T47D (cell line): ENCODE results near the gene IGF2BP1.
"Not testable (repeated sequence)": the region's sequence is repeated elsewhere in the genome, so short reads cannot be mapped to it uniquely, and the experiment has no call there.

ENCODE experiments used
- DNase-seq, 2 experiments: peaks; one replicate each; pipeline versions ENCODE4 v3.0.0 to v3.0.0-alpha.2; 2011 to 2012; ENCODE audit warnings: low read depth in 1 of 2, low spot score in 1 of 2
- JUND ChIP-seq: IDR thresholded peaks from 2 replicates; pipeline ENCODE4 v1.6.1; 2012; ENCODE audit warnings: low read depth
- in situ Hi-C: cut with HindIII; loops from 2 replicates; pipeline ENCODE4 v1.10.0; 2016; ENCODE audit warnings: low sequenced_read_pairs, low pct_unique_long_range_greater_than_20kb

IGF2BP1 gene

DNA sequence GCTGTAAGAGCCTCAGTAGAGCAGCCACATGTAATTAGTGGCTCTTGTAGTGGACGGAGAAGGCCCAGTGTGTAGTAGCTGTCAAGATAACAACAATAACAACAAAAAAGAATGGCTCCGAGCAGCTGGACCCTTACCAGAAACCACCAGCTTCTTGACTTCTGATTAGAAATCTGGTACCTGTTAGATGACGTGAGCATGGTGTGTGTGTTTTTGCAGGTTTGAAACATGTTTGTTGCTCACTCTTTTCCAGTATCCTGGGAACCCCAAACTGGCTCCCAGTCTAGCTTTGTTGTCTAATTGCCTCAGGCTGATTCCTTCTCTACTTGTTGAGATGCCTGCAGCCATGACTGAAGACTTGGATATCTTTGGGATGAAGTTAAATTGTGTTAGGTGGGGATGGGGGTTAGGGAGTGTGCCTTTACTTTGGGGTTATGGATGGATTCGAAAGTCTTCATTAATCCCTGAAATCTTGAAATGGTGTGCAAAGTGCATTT, 21.0 kb downstream of the IGF2BP1 start:
- no peak for TF ChIP-seq JUND
- in situ Hi-C loops = no loop called here
- DNase-seq = no peak

DNA sequence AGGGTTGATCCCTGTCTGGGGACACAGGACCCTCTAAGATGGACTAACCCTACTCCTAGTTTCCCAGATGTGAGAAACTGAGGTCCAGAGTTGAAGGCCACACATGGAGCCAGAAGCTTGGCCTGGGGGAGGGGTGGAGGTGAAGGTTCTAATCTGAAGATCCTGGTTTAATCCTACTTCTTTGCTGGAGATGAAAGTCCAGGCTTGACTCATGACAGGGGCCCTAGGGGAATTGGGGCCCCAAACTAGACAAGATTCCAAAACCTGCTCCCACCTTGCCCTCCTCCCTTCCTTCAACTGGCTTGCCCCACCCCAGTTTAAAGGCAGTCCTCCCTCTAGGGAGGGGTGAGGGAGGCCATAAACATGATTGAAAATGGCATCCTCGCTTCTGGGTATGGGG, 21.6 kb downstream of the IGF2BP1 start:
- TF ChIP-seq JUND = no peak
- no peak for DNase-seq
- in situ Hi-C loops = no loop called here

DNA sequence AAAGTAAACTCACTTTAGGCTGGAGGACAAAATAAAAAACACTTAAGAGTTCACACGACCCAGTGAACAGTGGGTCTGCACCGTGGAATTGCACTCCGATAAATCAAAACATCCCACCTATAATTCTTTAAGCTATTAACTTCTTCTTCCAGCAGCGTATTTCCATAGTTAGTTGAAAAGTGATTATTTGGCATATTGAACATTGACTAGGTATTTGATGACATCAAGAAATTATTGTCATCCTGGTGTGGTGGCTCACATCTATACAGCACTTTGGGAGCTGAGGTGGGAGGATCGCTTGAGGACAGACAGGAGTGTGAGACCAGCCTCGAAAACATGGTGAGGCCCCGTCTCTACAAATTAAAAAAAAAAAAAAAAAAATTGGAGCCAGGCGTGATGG, 23.4 kb downstream of the IGF2BP1 start:
- no peak for TF ChIP-seq JUND
- in situ Hi-C loops = no loop called here
- no peak for DNase-seq

DNA sequence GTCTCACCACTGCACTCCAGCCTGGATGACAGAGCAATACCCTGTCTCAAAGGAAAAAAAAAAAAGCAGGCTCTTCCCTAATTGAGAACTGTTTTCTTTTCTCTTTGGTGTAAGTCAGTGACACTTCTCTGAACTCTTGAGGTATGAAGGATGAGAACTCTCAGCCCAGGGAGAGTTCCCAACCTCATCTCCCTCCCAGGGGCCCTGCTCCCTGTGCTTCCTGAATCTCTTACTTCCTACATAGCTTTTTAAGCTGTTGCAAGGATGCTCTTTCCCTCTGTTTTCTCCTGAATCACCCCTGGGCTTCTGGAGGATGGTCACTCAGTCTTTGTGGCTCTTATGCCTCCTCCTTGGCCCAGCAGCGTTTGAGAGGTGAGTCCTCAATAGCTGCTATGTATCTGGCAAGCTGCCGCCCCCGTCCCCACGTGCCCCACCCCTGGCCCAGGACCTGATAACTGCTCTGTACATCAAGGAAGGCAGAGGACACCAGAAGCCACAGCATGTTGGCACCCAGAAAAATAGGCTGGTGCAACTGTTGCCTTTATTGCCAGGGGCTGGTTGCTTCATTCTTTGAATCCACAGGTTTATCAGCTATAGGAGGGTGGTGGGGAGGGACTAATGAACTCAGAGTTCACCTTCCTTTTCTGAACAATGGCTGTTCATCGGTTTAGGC, 24.0 kb downstream of the IGF2BP1 start:
- DNase-seq = no peak
- TF ChIP-seq JUND = no peak
- in situ Hi-C loops = no loop called here

DNA sequence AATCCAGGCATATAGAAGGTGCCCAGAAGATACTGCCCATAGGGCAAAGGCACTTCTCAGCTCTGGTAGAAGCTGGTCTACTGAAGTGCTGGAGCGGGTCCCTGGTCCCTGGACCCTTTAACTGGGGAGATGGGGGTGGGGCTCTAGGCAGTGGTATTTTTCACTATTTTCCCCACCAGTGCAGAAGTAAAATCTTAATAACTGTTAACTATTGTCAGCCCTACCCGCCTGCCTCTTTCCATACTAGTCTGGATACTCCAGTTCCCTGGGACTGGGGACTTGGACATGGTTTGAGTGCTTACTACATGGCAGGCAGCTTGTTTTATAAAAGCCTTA, 24.6 kb downstream of the IGF2BP1 start:
- in situ Hi-C loops = no loop called here
- no peak for TF ChIP-seq JUND
- no peak for DNase-seq

DNA sequence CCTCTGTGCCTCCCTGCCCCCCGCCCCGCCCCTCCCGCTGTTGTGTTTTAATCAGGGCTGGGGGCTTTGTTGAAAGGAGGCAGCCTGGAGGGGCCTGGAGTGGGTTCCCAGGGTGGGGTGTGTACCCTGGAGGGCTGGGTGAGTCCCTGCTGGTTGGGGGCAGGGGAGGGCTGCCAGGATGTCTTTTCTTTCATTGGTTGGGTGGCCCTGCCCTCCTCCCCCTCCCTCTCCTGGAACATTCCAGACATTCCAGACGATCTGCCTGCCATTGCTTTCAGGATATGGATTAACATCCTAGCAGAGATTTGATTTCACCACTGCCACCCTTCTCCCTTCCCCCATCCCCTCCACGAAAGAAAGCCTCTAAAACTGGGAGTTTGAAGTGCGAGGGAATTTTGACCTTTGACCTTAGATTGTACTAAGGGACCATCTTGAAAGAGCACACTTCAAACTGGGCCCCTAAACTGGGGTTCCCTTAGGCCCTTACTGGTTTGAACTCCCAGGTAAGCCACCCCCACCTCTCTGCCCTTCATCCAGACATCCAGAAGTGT, 25.3 kb downstream of the IGF2BP1 start:
- in situ Hi-C loops = no loop called here
- peak in 1 of 2 experiments; percentile 73 for DNase-seq
- TF ChIP-seq JUND = no peak

DNA sequence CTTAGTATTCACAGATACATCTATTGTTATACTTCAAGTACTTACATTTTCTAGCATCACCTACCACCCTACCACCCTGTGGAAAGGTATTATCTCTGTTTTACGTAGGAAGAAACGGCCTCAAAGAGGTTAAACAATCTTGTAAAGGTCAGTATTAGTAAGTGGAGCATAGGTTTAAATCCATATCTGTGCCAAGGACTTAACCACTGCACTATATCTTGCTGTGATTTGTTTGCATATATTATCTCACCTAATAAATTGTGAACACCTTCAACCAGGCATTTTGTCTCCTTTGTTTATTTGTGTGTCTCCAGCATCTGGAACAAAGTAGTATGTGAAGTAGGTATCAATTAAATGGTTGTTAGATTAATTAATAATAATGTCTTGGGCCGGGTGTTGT, 27.3 kb downstream of the IGF2BP1 start:
- in situ Hi-C loops = no loop called here
- TF ChIP-seq JUND = no peak
- DNase-seq = no peak

DNA sequence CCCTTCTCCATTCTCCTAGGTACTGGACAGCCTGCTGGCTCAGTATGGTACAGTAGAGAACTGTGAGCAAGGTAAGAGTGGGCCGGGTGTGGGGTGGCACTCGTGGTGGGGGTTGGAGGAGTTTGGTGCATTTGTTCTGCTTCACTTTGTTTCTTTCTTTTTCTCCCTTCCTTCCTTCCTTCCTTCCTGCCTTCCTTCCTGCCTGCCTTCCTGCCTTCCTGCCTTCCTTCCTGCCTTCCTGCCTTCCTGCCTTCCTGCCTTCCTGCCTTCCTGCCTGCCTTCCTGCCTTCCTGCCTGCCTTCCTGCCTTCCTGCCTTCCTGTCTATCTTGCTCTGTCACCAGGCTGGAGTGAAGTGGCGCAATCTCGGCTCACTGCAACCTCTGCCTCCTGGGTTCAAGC, 29.3 kb downstream of the IGF2BP1 start:
- DNase-seq, in situ Hi-C loops: not testable (repeated sequence)

DNA sequence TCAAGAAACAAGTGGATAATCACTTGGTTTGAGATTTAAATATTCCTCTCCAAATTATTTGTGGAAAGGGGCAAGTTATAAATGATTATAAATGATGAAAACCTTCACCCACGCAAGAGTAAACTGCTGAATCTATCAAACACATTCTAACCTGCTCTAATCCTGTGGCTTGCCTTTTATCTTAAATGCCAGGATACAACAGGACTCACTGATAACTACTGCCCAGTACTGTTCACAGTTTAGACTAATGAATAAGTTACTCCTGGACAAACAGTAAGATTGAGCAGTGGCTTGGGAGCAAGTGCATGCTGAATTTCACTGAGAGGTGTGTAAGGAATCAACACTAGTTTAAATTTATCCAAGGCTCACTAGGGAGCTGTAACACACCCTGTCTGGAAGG, 31.1 kb downstream of the IGF2BP1 start:
- TF ChIP-seq JUND = no peak
- in situ Hi-C loops = no loop called here
- DNase-seq = no peak

DNA sequence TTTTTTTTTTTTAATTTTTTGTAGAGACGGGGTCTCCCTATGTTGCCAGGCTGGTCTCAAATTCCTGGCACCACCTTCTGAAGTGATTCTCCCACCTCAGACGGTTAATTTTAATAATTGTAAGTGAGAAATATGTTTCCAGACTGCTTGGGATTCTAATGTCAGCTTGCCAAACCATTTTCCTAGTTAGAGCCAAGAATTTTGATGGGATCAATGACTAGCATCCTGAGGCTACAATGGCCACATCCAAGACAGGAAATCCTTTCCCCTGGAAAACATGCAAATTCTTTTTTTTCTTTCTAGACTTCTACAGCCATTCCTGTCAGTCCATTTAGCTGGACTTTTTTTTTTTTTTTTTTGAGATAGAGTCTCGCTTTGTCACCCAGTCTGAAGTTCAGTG, 32.6 kb downstream of the IGF2BP1 start:
- DNase-seq = no peak
- in situ Hi-C loops = no loop called here
- no peak for TF ChIP-seq JUND

DNA sequence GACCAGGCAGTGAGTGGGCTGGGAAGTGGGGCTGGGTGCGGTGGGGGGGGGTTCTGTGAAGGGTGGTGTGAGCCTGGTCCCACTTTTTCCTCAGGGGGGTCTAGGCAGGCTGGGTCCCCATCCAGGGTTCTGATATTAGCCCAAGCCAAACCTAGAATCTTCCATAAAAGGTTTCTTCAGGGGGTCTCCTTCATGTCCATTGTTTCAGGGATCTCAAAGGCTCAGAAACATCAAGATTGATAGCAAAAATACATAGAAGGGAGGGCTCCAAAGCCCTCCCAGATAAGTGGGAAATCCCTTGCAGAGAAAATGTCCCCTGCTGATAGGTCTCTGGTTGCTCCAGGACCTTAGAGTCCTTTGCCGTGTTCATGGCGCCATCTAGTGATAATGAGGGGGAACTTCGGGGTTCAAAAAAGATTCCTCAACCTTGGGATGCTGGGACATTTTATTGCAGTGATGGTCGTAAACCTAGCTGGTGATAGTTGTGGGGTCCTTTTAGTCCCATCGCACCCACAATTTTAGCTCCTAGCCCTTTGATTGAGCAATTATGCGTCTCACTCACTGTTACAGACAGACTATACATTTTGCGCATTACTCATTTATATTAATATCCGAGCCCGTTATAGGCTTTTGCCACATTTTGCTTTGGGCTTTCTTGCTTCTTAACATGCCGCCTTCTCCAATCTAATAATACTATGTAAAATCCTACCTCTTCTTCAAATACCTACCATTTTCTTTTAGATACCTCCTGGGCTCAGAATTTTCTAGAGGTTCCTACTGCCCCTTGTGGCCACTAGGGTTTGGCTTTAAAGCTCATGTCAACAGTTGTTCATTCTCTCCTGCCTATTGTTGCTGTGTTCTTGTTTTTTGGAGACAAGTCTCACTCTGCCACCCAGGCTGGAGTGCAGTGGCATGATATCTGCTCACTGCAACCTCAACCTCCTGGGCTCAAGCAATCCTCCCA, 35.1 kb downstream of the IGF2BP1 start:
- peak; percentile 85 to 90 for DNase-seq
- in situ Hi-C loops = no loop called here
- TF ChIP-seq JUND = no peak

DNA sequence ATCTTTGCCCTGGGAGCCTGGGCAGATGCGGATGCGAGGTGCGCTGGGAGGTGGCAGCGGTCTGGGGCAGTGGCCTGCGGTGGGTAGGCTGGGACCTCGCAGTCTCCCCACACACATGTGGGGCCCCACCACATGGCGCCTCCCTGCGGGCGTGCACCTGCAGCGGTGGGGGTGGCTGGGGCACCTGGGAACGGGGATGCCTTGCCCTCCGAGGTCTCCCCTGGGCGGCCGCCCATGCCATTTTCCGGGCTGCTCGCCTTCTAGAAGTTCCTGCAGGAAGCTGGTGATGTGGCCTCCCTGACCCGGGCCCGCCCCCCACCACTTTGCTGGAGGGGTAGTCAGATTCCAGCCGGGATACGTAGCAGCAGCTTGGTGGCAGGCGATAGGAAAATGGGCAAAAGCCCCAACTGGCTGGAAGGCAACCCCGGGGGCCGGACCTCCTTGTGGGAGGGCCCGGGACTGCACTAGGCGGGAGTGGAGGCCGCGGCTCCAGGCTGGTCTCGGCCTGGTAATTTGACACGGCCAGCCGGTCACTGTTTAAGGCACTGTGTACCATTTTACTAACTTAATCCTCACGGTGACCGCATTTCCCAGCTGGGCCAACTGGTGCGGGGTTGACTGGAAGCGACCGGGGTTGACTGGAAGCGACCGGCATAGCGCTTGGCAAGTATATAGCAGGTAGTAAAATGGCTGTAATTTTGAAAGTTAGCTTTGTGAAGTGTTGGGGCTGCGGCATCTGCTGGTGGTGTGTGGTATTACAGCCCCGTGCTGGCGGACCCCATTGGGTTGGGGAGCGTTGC, 38.5 kb downstream of the IGF2BP1 start:
- TF ChIP-seq JUND = no peak
- peak; percentile 73 to 75 for DNase-seq
- in situ Hi-C loops = no loop called here
